ENCODE measurements around the gene DOLPP1. TPM values are rescaled to one million over a fixed set of nuclear protein-coding genes. Genes with fewer than 3 reads are reported as not detected.
"Not testable (repeated sequence)": the region's sequence is repeated elsewhere in the genome, so short reads cannot be mapped to it uniquely, and the experiment has no call there.

Gene DOLPP1
- total RNA-seq, 1 donor from 2014 or later = 44.2 TPM

GRCh38 chr9:129126749-129127618 lies 46.1 kb downstream of the DOLPP1 start:
- Mint-ChIP-seq H3K9me3 (ENCODE audit: unreplicated experiment) (peaks cover 7% of the 10 kb centered on the region), H3K27me3 (ENCODE audit: unreplicated experiment) (peaks cover 4% of the 10 kb centered on the region), H3K4me1 (ENCODE audit: low read depth, unreplicated experiment) (peaks cover 29% of the 10 kb centered on the region), H3K4me3 (ENCODE audit: unreplicated experiment) (peak overlapping the region; percentile 67), H3K27ac (ENCODE audit: unreplicated experiment) (peak overlapping the region; percentile 98), H3K36me3 (ENCODE audit: unreplicated experiment) (peaks cover 4% of the 10 kb centered on the region)
- TF ChIP-seq, protein P1, sequence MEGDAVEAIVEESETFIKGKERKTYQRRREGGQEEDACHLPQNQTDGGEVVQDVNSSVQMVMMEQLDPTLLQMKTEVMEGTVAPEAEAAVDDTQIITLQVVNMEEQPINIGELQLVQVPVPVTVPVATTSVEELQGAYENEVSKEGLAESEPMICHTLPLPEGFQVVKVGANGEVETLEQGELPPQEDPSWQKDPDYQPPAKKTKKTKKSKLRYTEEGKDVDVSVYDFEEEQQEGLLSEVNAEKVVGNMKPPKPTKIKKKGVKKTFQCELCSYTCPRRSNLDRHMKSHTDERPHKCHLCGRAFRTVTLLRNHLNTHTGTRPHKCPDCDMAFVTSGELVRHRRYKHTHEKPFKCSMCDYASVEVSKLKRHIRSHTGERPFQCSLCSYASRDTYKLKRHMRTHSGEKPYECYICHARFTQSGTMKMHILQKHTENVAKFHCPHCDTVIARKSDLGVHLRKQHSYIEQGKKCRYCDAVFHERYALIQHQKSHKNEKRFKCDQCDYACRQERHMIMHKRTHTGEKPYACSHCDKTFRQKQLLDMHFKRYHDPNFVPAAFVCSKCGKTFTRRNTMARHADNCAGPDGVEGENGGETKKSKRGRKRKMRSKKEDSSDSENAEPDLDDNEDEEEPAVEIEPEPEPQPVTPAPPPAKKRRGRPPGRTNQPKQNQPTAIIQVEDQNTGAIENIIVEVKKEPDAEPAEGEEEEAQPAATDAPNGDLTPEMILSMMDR (IDR thresholded peaks at IDR 0.05; ENCODE audit: partially characterized antibody, unreplicated experiment) = no peak
- DNase-seq = peak; percentile 77

- peaks cover 4% of the 10 kb centered on the region for H3K36me3 Mint-ChIP-seq (ENCODE audit: unreplicated experiment)
- H3K4me3 Mint-ChIP-seq (ENCODE audit: unreplicated experiment) = no peak overlapping the region
- peaks cover 29% of the 10 kb centered on the region for H3K4me1 Mint-ChIP-seq (ENCODE audit: low read depth, unreplicated experiment)
- DNase-seq = no peak
- H3K27ac Mint-ChIP-seq (ENCODE audit: unreplicated experiment) = peak overlapping the region; percentile 64
- TF ChIP-seq, protein P1 (IDR thresholded peaks at IDR 0.05; ENCODE audit: partially characterized antibody, unreplicated experiment) = no peak
- peaks cover 7% of the 10 kb centered on the region for H3K9me3 Mint-ChIP-seq (ENCODE audit: unreplicated experiment)
- H3K27me3 Mint-ChIP-seq (ENCODE audit: unreplicated experiment) = peaks cover 4% of the 10 kb centered on the region
Measured at GRCh38 chr9:129128689-129129088, 47.8 kb downstream of the DOLPP1 start.

GRCh38 chr9:129130271-129130670 lies 49.4 kb downstream of the DOLPP1 start:
- DNase-seq; H3K36me3 Mint-ChIP-seq (ENCODE audit: unreplicated experiment); H3K27ac Mint-ChIP-seq (ENCODE audit: unreplicated experiment); H3K4me3 Mint-ChIP-seq (ENCODE audit: unreplicated experiment); H3K27me3 Mint-ChIP-seq (ENCODE audit: unreplicated experiment); H3K9me3 Mint-ChIP-seq (ENCODE audit: unreplicated experiment): not testable (repeated sequence)
- peaks cover 27% of the 10 kb centered on the region for H3K4me1 Mint-ChIP-seq (ENCODE audit: low read depth, unreplicated experiment)

GRCh38 chr9:129130791-129131190 lies 49.9 kb downstream of the DOLPP1 start:
- peaks cover 7% of the 10 kb centered on the region for H3K9me3 Mint-ChIP-seq (ENCODE audit: unreplicated experiment)
- peaks cover 4% of the 10 kb centered on the region for H3K27me3 Mint-ChIP-seq (ENCODE audit: unreplicated experiment)
- no peak overlapping the region for H3K4me3 Mint-ChIP-seq (ENCODE audit: unreplicated experiment)
- no peak for DNase-seq
- no peak overlapping the region for H3K27ac Mint-ChIP-seq (ENCODE audit: unreplicated experiment)
- peaks cover 4% of the 10 kb centered on the region for H3K36me3 Mint-ChIP-seq (ENCODE audit: unreplicated experiment)
- TF ChIP-seq, protein P1 (IDR thresholded peaks at IDR 0.05; ENCODE audit: partially characterized antibody, unreplicated experiment) = no peak
- H3K4me1 Mint-ChIP-seq (ENCODE audit: low read depth, unreplicated experiment) = peaks cover 27% of the 10 kb centered on the region

DNA sequence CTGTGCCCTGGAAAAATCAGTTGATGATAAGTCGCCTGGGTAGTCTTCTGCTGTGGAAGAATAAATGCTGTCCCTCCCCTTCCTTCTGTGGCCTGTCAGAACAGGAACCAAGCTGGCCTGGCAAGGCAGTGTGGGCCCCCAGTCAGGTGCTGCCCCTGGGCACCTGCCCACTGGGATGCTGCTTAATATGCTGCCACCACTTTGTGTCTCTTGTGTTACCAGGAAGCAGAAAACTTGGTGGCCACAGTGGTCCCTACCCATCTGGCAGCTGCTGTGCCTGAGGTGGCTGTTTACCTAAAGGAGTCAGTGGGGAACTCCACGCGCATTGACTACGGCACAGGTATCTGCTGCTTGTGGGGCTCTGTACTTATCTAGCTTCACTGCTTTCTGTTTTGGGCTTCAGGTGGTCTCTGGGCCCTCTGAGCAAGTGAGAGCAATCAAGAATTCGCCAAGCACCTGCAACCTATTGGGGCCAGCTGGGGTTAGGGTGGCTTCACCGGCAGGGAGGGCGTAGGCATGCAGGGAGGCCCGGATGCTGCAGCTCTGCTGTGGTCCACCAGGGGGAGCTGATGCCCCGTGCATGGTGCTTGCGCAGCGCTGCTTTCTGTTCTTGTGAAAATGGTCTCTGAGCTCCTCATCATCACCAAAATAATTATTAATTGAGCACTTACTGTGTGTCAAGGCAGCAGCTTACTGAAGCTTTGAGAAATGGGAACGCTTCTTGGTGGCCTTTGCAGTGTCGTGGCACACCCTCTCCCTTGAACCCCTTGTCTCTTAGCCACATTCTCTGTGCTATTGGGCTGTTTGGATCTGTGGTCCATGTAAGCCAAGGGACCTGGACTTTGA lies 50.6 kb downstream of the DOLPP1 start:
- Mint-ChIP-seq H3K9me3 (ENCODE audit: unreplicated experiment) (peaks cover 7% of the 10 kb centered on the region), H3K27me3 (ENCODE audit: unreplicated experiment) (peaks cover 2% of the 10 kb centered on the region), H3K4me1 (ENCODE audit: low read depth, unreplicated experiment) (peaks cover 23% of the 10 kb centered on the region), H3K36me3 (ENCODE audit: unreplicated experiment) (peaks cover 4% of the 10 kb centered on the region), H3K27ac (ENCODE audit: unreplicated experiment) (no peak overlapping the region), H3K4me3 (ENCODE audit: unreplicated experiment) (no peak overlapping the region)
- peak; percentile 91 for DNase-seq
- TF ChIP-seq, protein P1 (IDR thresholded peaks at IDR 0.05; ENCODE audit: partially characterized antibody, unreplicated experiment) = peak; percentile 94

Measured in glutamatergic neuron (in vitro differentiated cells).